Liver (tissue), 9 donors: ENCODE measurements around the gene BCAT1. TPM values are rescaled to one million over a fixed set of nuclear protein-coding genes. Genes with fewer than 3 reads are reported as not detected.

Experiments
- DNase-seq: peaks from one replicate; pipeline ENCODE4 v3.0.0-alpha.2; 2017; ENCODE audit warnings: low spot score
- H3K27ac ChIP-seq, 2 donors: one replicate each; pipeline ENCODE4 v1.7.0; 2013; ENCODE audit warnings: inconsistent platforms in 2 of 2, low read length in 2 of 2, control low read depth in 1 of 2, low read depth in 1 of 2, mild to moderate bottlenecking in 1 of 2
- H3K27me3 ChIP-seq, 4 donors: one replicate each; pipeline versions ENCODE4 v1.6.1 to v1.7.0; 2013; ENCODE audit warnings: low read length in 3 of 4, inconsistent platforms in 1 of 4, mild to moderate bottlenecking in 1 of 4, moderate library complexity in 1 of 4; ENCODE audit not compliant: control insufficient read depth in 4 of 4, insufficient read depth in 4 of 4
- H3K36me3 ChIP-seq, 4 donors: one replicate each; pipeline versions ENCODE4 v1.6.1 to v1.7.0; 2013; ENCODE audit warnings: low read length in 3 of 4, mild to moderate bottlenecking in 3 of 4, low read depth in 1 of 4, moderate library complexity in 1 of 4; ENCODE audit not compliant: control insufficient read depth in 4 of 4, insufficient read depth in 3 of 4
- H3K4me1 ChIP-seq, 4 donors: one replicate each; pipeline versions ENCODE4 v1.6.1 to v1.7.0; 2013; ENCODE audit warnings: low read length in 3 of 4, mild to moderate bottlenecking in 3 of 4, moderate library complexity in 1 of 4; ENCODE audit not compliant: control insufficient read depth in 4 of 4, insufficient read depth in 4 of 4
- H3K4me3 ChIP-seq, 3 donors: one replicate each; pipeline versions ENCODE4 v1.6.1 to v1.7.0; 2013; ENCODE audit warnings: low read length in 3 of 3, control low read depth in 1 of 3, low read depth in 1 of 3, mild to moderate bottlenecking in 1 of 3
- H3K9ac ChIP-seq, 2 donors: one replicate each; pipeline ENCODE4 v1.7.0; 2013; ENCODE audit warnings: low read length in 2 of 2, mild to moderate bottlenecking in 2 of 2, moderate library complexity in 2 of 2, control low read depth in 1 of 2, low read depth in 1 of 2
- H3K9me3 ChIP-seq, 4 donors: one replicate each; pipeline versions ENCODE4 v1.6.1 to v1.7.0; 2013; ENCODE audit warnings: low read length in 3 of 4; ENCODE audit not compliant: control insufficient read depth in 4 of 4
- CTCF ChIP-seq: fragments of 150-350 bp; IDR thresholded peaks from 2 replicates; pipeline ENCODE4 v1.5.1; 2017; ENCODE audit warnings: improper control_type of control experiment, low read depth, low read length; ENCODE audit not compliant: missing input control
- EGR1 ChIP-seq, 2 donors: IDR thresholded peaks; 2 replicates each; pipeline ENCODE4 v1.6.1; 2016 to 2018; ENCODE audit warnings: antibody characterized with exemption in 2 of 2, low read depth in 2 of 2
- FOXA1 ChIP-seq: IDR thresholded peaks from 2 replicates; pipeline ENCODE4 v1.6.1; 2016; ENCODE audit warnings: antibody characterized with exemption
- FOXA2 ChIP-seq: IDR thresholded peaks from 2 replicates; pipeline ENCODE4 v1.6.1; 2016; ENCODE audit warnings: antibody characterized with exemption
- GABPA ChIP-seq, 2 donors: IDR thresholded peaks in 1 of 2; conservative IDR thresholded peaks in 1 of 2; 2 replicates each; pipeline ENCODE4 v1.6.1; 2016; ENCODE audit warnings: antibody characterized with exemption in 2 of 2, mild to moderate bottlenecking in 1 of 2, moderate library complexity in 1 of 2
- HNF4A ChIP-seq, 2 donors: conservative IDR thresholded peaks; 2 replicates each; pipeline ENCODE4 v1.6.1; 2016; ENCODE audit warnings: antibody characterized with exemption in 2 of 2, mild to moderate bottlenecking in 2 of 2
- HNF4G ChIP-seq: IDR thresholded peaks from 2 replicates; pipeline ENCODE4 v1.6.1; 2016; ENCODE audit warnings: antibody characterized with exemption
- JUND ChIP-seq, 2 donors: IDR thresholded peaks; 2 replicates each; pipeline ENCODE4 v1.6.1; 2016; ENCODE audit warnings: antibody characterized with exemption in 2 of 2
- MAX ChIP-seq: IDR thresholded peaks from 2 replicates; pipeline ENCODE4 v1.6.1; 2016; ENCODE audit warnings: antibody characterized with exemption
- NR2F2 ChIP-seq: IDR thresholded peaks from 2 replicates; pipeline ENCODE4 v1.6.1; 2016; ENCODE audit warnings: antibody characterized with exemption
- RAD21 ChIP-seq, 2 donors: IDR thresholded peaks; 2 replicates each; pipeline ENCODE4 v1.6.1; 2016; ENCODE audit warnings: antibody characterized with exemption in 2 of 2, mild to moderate bottlenecking in 2 of 2
- RXRA ChIP-seq, 2 donors: IDR thresholded peaks; 2 replicates each; pipeline ENCODE4 v1.6.1; 2017 to 2018; ENCODE audit warnings: antibody characterized with exemption in 2 of 2, mild to moderate bottlenecking in 1 of 2
- SP1 ChIP-seq: IDR thresholded peaks from 2 replicates; pipeline ENCODE4 v1.6.1; 2018; ENCODE audit warnings: antibody characterized with exemption, mild to moderate bottlenecking
- TAF1 ChIP-seq: conservative IDR thresholded peaks from 2 replicates; pipeline ENCODE4 v1.6.1; 2016; ENCODE audit warnings: antibody characterized with exemption, mild to moderate bottlenecking
- YY1 ChIP-seq: IDR thresholded peaks from 2 replicates; pipeline ENCODE4 v1.6.1; 2016; ENCODE audit warnings: antibody characterized with exemption, mild to moderate bottlenecking
- ZBTB33 ChIP-seq: IDR thresholded peaks from 2 replicates; pipeline ENCODE4 v1.6.1; 2016; ENCODE audit warnings: antibody characterized with exemption
- WGBS: extraction: QIAGEN DNeasy Blood & Tissue Kit; methylation state at CpG from one replicate; pipeline ENCODE4 v1.1.7; 2013; 5-methylcytosine and 5-hydroxymethylcytosine counted together
- polyA plus RNA-seq, 2 donors: library from polyadenylated mRNA; stranded (reverse) in 1 of 2; unstranded in 1 of 2; fragments of 200-250 nt in 1 of 2; fragments of >200 nt in 1 of 2; fragmentation: Nextera tagmentation in 1 of 2; extraction: Ambion mirVana in 1 of 2; gene quantifications; one replicate each; pipeline versions ENCODE4 v1.2.1 to v1.2.3, GENCODE V29; 2013 to 2015
- total RNA-seq, 2 donors: library from RNA; depleted of rRNA; stranded (reverse); fragments of >200 nt; gene quantifications; one replicate each; pipeline ENCODE4 v1.2.3, GENCODE V29; 2014
- TF ChIP-seq, protein P1 (sequence below): IDR thresholded peaks from 2 replicates; pipeline ENCODE4 v1.6.1; 2016; ENCODE audit warnings: antibody characterized with exemption, mild to moderate bottlenecking
- TF ChIP-seq, protein P2 (sequence below): IDR thresholded peaks from 2 replicates; pipeline ENCODE4 v1.6.1; 2016; ENCODE audit warnings: antibody characterized with exemption
- donor health status: healthy.
- donor health status: healthy.
- donor health status: healthy.
- donor health status: healthy.
- donor health status: healthy.

BCAT1 gene
- total and polyA plus RNA-seq, 4 donors = 0.14 to 10.0 (median 0.85) TPM

GRCh38 chr12:24894879-24895278 is 54.0 kb downstream of the BCAT1 start:
- 78% methylated on average over 3 of the region's 3 CpGs for WGBS
- no peak for DNase-seq
- Histone ChIP-seq H3K9me3 (no peaks in the 10 kb centered on the region), H3K36me3 (no peaks in the 10 kb centered on the region), H3K9ac (no peak overlapping the region), H3K4me1 (no peaks in the 10 kb centered on the region), H3K4me3 (no peak overlapping the region), H3K27ac (no peak overlapping the region), H3K27me3 (peaks cover 0 to 5% (median 0%) of the 10 kb centered on the region in 4 donors)
- TF ChIP-seq TAF1 (no peak), YY1 (no peak), HNF4A (conservative IDR thresholded peaks at IDR 0.05) (no peak), FOXA2 (no peak), EGR1 (IDR thresholded peaks at IDR 0.05; ENCODE audit: low read depth in 2 of 2) (no peak), FOXA1 (no peak), MAX (no peak), RXRA (IDR thresholded peaks at IDR 0.05) (no peak), GABPA (IDR thresholded peaks at IDR 0.05 in 1 of 2, conservative IDR thresholded peaks at IDR 0.05 in 1 of 2) (no peak), SP1 (no peak), RAD21 (IDR thresholded peaks at IDR 0.05) (no peak), ZBTB33 (no peak), HNF4G (no peak), CTCF (no peak), JUND (IDR thresholded peaks at IDR 0.05) (no peak), NR2F2 (no peak)
- TF ChIP-seq, protein P1, sequence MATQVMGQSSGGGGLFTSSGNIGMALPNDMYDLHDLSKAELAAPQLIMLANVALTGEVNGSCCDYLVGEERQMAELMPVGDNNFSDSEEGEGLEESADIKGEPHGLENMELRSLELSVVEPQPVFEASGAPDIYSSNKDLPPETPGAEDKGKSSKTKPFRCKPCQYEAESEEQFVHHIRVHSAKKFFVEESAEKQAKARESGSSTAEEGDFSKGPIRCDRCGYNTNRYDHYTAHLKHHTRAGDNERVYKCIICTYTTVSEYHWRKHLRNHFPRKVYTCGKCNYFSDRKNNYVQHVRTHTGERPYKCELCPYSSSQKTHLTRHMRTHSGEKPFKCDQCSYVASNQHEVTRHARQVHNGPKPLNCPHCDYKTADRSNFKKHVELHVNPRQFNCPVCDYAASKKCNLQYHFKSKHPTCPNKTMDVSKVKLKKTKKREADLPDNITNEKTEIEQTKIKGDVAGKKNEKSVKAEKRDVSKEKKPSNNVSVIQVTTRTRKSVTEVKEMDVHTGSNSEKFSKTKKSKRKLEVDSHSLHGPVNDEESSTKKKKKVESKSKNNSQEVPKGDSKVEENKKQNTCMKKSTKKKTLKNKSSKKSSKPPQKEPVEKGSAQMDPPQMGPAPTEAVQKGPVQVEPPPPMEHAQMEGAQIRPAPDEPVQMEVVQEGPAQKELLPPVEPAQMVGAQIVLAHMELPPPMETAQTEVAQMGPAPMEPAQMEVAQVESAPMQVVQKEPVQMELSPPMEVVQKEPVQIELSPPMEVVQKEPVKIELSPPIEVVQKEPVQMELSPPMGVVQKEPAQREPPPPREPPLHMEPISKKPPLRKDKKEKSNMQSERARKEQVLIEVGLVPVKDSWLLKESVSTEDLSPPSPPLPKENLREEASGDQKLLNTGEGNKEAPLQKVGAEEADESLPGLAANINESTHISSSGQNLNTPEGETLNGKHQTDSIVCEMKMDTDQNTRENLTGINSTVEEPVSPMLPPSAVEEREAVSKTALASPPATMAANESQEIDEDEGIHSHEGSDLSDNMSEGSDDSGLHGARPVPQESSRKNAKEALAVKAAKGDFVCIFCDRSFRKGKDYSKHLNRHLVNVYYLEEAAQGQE = no peak
- TF ChIP-seq, protein P2, sequence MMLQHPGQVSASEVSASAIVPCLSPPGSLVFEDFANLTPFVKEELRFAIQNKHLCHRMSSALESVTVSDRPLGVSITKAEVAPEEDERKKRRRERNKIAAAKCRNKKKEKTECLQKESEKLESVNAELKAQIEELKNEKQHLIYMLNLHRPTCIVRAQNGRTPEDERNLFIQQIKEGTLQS = no peak
